Measurements from ENCODE around the gene PRIM1.

- TF ChIP-seq POLR2A (IDR thresholded peaks at IDR 0.05) = no peak
- TF ChIP-seq CTCF (IDR thresholded peaks at IDR 0.05) = no peak
Observed at GRCh38 chr12:56719056-56719455, 33.1 kb downstream of the PRIM1 start.

Measured in upper lobe of left lung (tissue), 4 donors.